ENCODE data around the gene DNAJC17. TPM values are rescaled to one million over a fixed set of nuclear protein-coding genes. Genes with fewer than 3 reads are reported as not detected.

The DNAJC17 gene
- total and polyA plus RNA-seq, 8 donors = 24.3 to 50.1 (median 42.1) TPM

- no peak for ATAC-seq
- Histone ChIP-seq H3K4me3 (no peak overlapping the region), H3K27me3 (no peaks in the 10 kb centered on the region), H3K36me3 (peaks cover 0 to 83% of the 10 kb centered on the region in 2 donors), H3K9me3 (no peaks in the 10 kb centered on the region), H3K27ac (no peak overlapping the region), H3K4me1 (peaks cover 9 to 35% of the 10 kb centered on the region in 2 donors)
- TF ChIP-seq CTCF (IDR thresholded peaks at IDR 0.05) = no peak
- DNase-seq = no peak
- intact Hi-C loops (cut with DNase I) = no loop called here
Observed at GRCh38 chr15:40771242-40771641, 36.0 kb downstream of the DNAJC17 start.

- ATAC-seq (peak; percentile 11), DNase-seq (no peak)
- H3K9me3 ChIP-seq = no peaks in the 10 kb centered on the region
- no peaks in the 10 kb centered on the region for H3K27me3 ChIP-seq
- H3K4me1 ChIP-seq = peaks cover 15 to 43% of the 10 kb centered on the region in 2 donors
- intact Hi-C loops (cut with DNase I) = no loop called here
- peak overlapping the region in 1 of 2 donors; percentile 17 for H3K4me3 ChIP-seq
- peaks cover 0 to 73% of the 10 kb centered on the region in 2 donors for H3K36me3 ChIP-seq
- no peak for TF ChIP-seq CTCF (IDR thresholded peaks at IDR 0.05)
- peak overlapping the region; percentile 39 to 53 for H3K27ac ChIP-seq
Observed at GRCh38 chr15:40770147-40770721, 37.0 kb downstream of the DNAJC17 start.

GRCh38 chr15:40769274-40770146 is 37.8 kb downstream of the DNAJC17 start, which contains the start of gene C15orf62:
Gene C15orf62 (plus strand): TSS chr15:40769980. CDS start chr15:40770496, 516 bp downstream.
- intact Hi-C loops (cut with DNase I) = no loop called here
- DNase-seq (peak in 3 of 4 donors; percentile 36 to 86 (median 63)), ATAC-seq (peak; percentile 64)
- Histone ChIP-seq H3K4me3 (peak within 1 kb of the TSS in 1 of 2 donors; percentile 17), H3K36me3 (peaks cover 0 to 66% of the 10 kb centered on the region in 2 donors), H3K4me1 (peaks cover 15 to 50% of the 10 kb centered on the region in 2 donors), H3K27ac (peak within 1 kb of the TSS; percentile 39 to 53), H3K9me3 (no peaks in the 10 kb centered on the region), H3K27me3 (no peaks in the 10 kb centered on the region)
- no peak for TF ChIP-seq CTCF (IDR thresholded peaks at IDR 0.05)

GRCh38 chr15:40768521-40769273 is 38.6 kb downstream of the DNAJC17 start:
- ATAC-seq (no peak), DNase-seq (peak in 1 of 4 donors; percentile 79)
- TF ChIP-seq CTCF (IDR thresholded peaks at IDR 0.05) = no peak
- peak overlapping the region; percentile 39 to 53 for H3K27ac ChIP-seq
- peak overlapping the region in 1 of 2 donors; percentile 17 for H3K4me3 ChIP-seq
- H3K27me3 ChIP-seq = no peaks in the 10 kb centered on the region
- peaks cover 15 to 58% of the 10 kb centered on the region in 2 donors for H3K4me1 ChIP-seq
- no peaks in the 10 kb centered on the region for H3K9me3 ChIP-seq
- intact Hi-C loops (cut with DNase I) = no loop called here
- peaks cover 0 to 58% of the 10 kb centered on the region in 2 donors for H3K36me3 ChIP-seq
